Chondrocyte (in vitro differentiated cells): ENCODE results near the gene CYP3A7. TPM values are rescaled to one million over a fixed set of nuclear protein-coding genes. Genes with fewer than 3 reads are reported as not detected.

ENCODE experiments used
- DNase-seq: peaks from one replicate; pipeline ENCODE4 v3.0.0; 2021; ENCODE audit warnings: mixed read lengths, low spot score
- H3K27ac Mint-ChIP-seq: one replicate; pipeline ENCODE4 v1.8.0; 2021; ENCODE audit warnings: mild to moderate bottlenecking, moderate library complexity, mixed read lengths; ENCODE audit not compliant: unreplicated experiment
- H3K27me3 Mint-ChIP-seq: 2 replicates; pipeline ENCODE4 v1.8.0; 2021; ENCODE audit warnings: low read depth, mixed read lengths
- H3K36me3 Mint-ChIP-seq: 2 replicates; pipeline ENCODE4 v1.8.0; 2021; ENCODE audit warnings: low read depth, mixed read lengths
- H3K4me1 Mint-ChIP-seq: 2 replicates; pipeline ENCODE4 v1.8.0; 2021; ENCODE audit warnings: low read depth, mild to moderate bottlenecking, mixed read lengths
- H3K4me3 Mint-ChIP-seq: one replicate; pipeline ENCODE4 v1.8.0; 2021; ENCODE audit warnings: mild to moderate bottlenecking, moderate library complexity, mixed read lengths; ENCODE audit not compliant: unreplicated experiment
- H3K9me3 Mint-ChIP-seq: 2 replicates; pipeline ENCODE4 v1.8.0; 2021; ENCODE audit warnings: low read depth, mixed read lengths
- total RNA-seq: library from RNA; stranded (reverse); gene quantifications from 3 replicates; pipeline ENCODE4 v1.2.1, GENCODE V29; 2021
- TF ChIP-seq, protein P1 (sequence below): fragments of 200-600 bp; sonication (generic); IDR thresholded peaks from 2 replicates; pipeline ENCODE4 v1.5.0; 2021; ENCODE audit warnings: antibody characterized with exemption, mild to moderate bottlenecking, moderate library complexity

The CYP3A7 gene
- total RNA-seq, 1 donor from 2014 or later: not detected

- Mint-ChIP-seq H3K4me3 (no peak overlapping the region), H3K27ac (no peak overlapping the region), H3K4me1 (no peaks in the 10 kb centered on the region), H3K27me3 (peaks cover 16% of the 10 kb centered on the region), H3K9me3 (peaks cover 8% of the 10 kb centered on the region), H3K36me3 (no peaks in the 10 kb centered on the region)
- DNase-seq: no peak
- TF ChIP-seq, protein P1, sequence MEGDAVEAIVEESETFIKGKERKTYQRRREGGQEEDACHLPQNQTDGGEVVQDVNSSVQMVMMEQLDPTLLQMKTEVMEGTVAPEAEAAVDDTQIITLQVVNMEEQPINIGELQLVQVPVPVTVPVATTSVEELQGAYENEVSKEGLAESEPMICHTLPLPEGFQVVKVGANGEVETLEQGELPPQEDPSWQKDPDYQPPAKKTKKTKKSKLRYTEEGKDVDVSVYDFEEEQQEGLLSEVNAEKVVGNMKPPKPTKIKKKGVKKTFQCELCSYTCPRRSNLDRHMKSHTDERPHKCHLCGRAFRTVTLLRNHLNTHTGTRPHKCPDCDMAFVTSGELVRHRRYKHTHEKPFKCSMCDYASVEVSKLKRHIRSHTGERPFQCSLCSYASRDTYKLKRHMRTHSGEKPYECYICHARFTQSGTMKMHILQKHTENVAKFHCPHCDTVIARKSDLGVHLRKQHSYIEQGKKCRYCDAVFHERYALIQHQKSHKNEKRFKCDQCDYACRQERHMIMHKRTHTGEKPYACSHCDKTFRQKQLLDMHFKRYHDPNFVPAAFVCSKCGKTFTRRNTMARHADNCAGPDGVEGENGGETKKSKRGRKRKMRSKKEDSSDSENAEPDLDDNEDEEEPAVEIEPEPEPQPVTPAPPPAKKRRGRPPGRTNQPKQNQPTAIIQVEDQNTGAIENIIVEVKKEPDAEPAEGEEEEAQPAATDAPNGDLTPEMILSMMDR: no peak
Measured at GRCh38 chr7:99720800-99721595, 14.0 kb downstream of the CYP3A7 start.

DNA sequence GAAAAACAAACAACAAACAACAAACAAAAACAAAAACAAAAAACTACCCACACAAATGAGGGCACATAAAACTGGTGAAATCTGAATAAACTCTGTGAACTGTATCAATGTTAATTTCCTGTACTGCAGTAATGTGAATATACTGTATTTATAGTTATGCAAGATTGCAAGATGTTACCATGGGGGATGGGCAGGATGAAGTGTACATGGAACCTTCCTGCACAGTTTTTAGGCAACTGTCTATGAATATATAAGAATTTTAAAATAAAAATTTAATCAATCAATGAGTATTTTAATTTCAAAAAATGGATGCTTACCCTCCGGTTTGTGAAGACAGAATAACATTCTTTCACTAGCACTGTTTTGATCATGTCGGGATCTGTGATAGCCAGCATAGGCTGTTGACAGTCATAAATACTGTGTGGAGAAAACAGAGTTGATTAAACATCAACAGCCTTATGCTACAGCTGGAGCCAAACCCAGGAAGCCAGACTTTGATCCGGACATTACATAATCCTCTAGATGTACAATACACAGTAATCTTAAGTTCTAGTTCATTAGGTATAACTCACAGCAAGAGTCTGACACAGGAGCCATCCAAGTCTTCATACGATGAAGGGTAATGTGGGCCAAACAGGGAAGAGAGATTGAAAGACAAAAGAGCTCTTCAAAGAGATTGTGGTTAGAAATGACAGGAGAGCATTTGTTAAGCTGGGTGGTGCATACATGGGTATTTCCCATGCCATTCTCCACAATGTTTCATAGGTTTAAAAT, 14.8 kb downstream of the CYP3A7 start:
- Mint-ChIP-seq H3K9me3 (peaks cover 12% of the 10 kb centered on the region), H3K27ac (no peak overlapping the region), H3K36me3 (peaks cover 2% of the 10 kb centered on the region), H3K27me3 (peaks cover 16% of the 10 kb centered on the region), H3K4me1 (no peaks in the 10 kb centered on the region), H3K4me3 (no peak overlapping the region)
- TF ChIP-seq, protein P1: no peak
- DNase-seq: no peak

- TF ChIP-seq, protein P1: no peak
- Mint-ChIP-seq H3K27ac (no peak overlapping the region), H3K36me3 (peaks cover 3% of the 10 kb centered on the region), H3K9me3 (peaks cover 16% of the 10 kb centered on the region), H3K4me1 (no peaks in the 10 kb centered on the region), H3K27me3 (no peaks in the 10 kb centered on the region), H3K4me3 (no peak overlapping the region)
- no peak for DNase-seq
Measured at GRCh38 chr7:99713995-99714570, 20.9 kb downstream of the CYP3A7 start.

DNA sequence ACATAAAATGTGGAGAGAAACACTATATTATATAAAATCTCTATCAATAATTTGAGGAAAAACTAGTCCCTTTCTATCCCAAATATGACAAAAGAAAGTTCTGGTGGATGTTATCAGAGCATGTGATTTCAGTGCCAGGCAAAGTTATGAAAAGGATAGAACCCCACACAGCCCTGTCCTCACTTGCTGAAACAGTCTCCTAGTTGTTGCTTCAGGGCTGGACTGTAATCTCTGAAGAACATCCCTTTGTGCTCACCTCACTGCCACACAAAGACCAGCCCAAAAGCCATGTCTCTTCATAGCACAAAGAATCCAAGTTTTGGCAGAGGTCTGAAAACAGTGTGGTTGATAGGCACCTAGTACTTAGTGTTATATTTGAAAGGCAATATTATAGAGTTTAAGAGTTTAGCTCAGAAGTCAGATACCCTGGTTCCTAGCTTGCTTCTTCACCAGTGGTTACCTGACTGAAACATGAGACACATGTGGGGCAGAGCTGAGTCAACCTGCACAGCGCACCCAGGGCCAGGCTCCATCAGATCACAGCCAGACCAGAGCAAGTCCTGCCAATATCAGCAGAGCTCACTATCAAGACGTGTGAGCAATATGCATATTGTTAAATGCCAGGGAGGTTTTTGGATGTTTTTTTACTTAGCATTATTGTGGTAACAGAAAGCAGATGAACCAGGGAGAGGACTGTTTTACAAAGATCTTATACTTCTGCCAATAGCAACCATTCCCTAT, 25.0 kb downstream of the CYP3A7 start:
- H3K27ac Mint-ChIP-seq: no peak overlapping the region
- peaks cover 4% of the 10 kb centered on the region for H3K36me3 Mint-ChIP-seq
- peaks cover 6% of the 10 kb centered on the region for H3K27me3 Mint-ChIP-seq
- H3K9me3 Mint-ChIP-seq: peaks cover 2% of the 10 kb centered on the region
- H3K4me1 Mint-ChIP-seq: no peaks in the 10 kb centered on the region
- H3K4me3 Mint-ChIP-seq: no peak overlapping the region
- no peak for DNase-seq
- TF ChIP-seq, protein P1: no peak

DNA sequence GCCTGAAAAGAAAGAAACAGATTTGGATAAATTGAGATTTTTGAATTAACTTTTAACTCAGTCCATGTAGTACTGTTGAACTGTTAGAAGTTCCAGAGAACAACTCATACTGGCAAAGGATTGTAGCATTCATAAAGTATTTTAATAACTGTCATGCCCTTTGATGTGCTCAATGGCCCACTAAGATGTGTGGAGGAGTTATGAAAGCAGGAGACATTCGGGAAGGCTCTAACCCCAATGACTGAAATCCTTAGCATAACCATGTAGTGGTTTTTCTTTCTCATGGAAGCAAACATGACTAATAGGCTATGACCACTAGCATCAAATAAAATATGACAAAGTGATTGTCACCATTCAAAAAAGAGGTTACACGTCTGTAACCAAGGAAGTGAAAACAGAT, 25.7 kb downstream of the CYP3A7 start:
- TF ChIP-seq, protein P1: no peak
- no peak for DNase-seq
- Mint-ChIP-seq H3K36me3 (peaks cover 3% of the 10 kb centered on the region), H3K4me3 (no peak overlapping the region), H3K27ac (no peak overlapping the region), H3K4me1 (no peaks in the 10 kb centered on the region), H3K9me3 (no peaks in the 10 kb centered on the region), H3K27me3 (peaks cover 6% of the 10 kb centered on the region)
